Cerebellar cortex (tissue), 1 donor: ENCODE measurements around the gene UBL4A.

Source experiments
- DNase-seq: peaks from one replicate; pipeline ENCODE4 v3.0.0-alpha.2; 2015; ENCODE audit warnings: low spot score

The UBL4A gene

GRCh38 chrX:154481911-154482601, 4.4 kb downstream of the UBL4A start:
- DNase-seq: no peak

DNA sequence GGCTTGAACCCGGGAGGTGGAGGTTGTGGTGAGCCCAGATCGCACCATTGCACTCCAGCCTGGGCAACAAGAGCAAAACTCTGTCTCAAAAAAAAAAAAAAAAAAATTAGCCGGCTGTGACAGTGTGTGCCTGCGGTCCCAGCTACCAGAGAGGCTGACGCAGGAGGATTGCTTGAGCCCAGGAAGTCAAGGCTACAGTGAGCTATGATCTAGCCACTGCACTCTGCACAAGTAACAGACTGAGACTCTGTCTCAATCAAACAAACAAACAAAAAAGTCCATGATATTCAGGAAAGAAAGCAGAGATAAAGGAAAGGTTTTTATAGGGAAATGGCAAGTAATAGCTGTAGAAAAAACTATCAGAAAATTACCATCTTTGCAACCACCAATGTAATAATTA, 5.2 kb downstream of the UBL4A start:
- DNase-seq: no peak

GRCh38 chrX:154478728-154479622, 7.4 kb downstream of the UBL4A start, which contains the start of gene LAGE3:
TSS of gene LAGE3 (minus strand) at chrX:154479281. CDS start at chrX:154478915, 366 bp downstream.
- DNase-seq: peak; percentile 85

DNA sequence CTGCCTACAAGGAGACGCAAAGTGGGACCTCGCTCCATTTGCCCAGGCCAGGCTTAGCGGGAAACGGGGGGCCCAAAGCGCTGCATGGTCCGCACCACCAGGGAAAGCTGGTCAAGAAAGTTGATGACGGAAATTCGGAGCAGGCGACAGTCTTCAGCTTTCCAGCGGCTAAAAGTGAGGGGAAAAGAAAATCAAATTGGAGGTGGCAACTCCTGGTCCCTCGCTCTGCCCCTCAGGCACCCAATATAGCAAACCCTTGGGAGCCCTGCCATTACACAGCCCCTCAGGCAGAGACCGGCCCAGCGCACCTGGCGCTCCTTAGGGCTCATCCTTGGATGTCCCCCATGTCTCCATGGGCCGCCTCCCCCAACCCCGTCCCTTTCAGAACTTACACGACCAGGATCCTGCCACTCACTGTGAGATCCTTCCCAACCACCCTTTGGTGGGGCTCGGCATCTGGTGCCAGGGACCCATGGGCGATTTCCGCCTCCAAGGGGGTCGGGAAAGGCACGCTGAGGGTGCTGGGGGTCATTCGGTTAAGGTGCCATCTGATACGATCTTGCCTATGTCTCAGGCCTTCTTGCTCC, 8.4 kb downstream of the UBL4A start:
- no peak for DNase-seq

DNA sequence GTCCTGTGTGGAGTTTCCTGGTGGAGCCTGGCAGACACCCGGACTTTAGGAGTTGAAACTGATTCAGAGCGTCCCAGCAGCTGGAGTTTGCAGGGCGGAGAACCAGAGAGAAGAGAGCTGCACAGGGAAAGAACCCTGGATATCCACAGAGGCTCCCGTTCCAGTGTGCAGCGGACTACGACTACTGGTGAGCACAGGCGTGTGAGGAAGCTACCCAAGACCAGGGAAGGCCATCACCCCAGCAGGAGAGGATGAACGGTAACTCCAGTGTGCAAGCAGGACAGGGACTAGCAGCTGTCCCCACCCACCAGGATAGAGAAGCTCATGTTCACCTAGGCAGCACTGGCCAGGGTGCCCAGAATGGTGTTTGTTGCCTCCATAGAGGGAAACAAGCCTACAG, 9.6 kb downstream of the UBL4A start:
- no peak for DNase-seq

DNA sequence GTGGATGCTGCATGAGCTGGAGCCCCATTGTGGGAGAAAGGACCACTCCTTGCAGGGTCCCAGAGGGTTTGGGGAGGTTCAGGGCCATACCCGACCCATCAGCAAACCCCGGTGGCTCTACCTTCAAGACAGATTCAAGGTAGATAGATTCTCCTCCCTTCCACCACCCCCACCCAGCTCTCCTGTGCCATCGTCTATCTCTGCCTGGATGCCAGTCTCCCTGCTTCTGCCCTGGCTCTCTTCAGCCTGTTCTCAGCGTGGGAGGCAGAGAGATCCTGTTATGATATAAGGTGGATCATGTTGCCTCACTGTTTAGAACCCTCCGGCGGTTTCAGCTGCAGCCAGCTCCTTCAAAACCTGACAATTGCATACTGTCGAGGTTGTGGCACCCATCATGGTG, 12.7 kb downstream of the UBL4A start:
- DNase-seq: no peak

- DNase-seq: no peak
Observed at GRCh38 chrX:154472685-154473632, 13.5 kb downstream of the UBL4A start.

DNA sequence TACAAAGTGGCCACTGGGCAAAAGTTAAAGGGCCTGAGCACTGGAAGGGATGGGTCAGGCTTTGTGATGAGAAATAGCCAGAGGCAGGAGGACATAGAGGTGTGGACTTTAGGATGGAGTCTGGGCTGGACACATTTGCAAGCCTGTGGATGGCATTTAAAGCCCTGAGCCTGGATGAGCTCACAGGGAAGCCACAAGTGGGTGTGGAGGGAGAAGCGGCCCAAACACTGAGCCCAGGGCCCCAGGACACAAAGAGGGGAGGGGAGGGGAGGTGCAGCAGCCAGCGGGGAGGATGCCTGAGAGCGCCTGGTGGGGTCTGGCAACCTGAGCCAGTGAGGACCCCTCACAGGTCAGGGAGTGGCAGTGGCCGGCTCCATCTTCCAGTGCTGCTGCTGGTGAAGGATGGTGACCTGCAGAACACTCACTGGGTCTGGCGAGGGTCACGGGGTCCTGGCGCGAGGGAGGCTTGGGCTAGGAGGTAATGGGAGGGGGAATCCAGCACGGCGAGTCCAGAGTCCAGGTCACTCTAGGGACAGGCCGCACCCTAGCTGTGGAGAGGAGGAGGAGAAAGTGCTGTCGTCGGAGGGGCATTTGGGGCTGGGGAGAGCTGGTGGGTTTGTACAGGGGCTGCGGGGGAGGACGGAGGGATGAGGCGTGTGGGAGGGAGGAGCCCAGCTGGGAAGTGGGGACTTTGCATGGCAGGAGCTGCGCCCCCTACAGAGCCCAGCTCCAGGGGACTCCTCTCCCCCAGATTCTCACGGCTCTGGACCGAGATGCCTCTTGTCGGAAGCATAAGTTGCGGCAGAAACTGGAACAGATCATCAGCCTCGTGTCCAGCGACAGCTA, 14.4 kb downstream of the UBL4A start:
- no peak for DNase-seq

DNA sequence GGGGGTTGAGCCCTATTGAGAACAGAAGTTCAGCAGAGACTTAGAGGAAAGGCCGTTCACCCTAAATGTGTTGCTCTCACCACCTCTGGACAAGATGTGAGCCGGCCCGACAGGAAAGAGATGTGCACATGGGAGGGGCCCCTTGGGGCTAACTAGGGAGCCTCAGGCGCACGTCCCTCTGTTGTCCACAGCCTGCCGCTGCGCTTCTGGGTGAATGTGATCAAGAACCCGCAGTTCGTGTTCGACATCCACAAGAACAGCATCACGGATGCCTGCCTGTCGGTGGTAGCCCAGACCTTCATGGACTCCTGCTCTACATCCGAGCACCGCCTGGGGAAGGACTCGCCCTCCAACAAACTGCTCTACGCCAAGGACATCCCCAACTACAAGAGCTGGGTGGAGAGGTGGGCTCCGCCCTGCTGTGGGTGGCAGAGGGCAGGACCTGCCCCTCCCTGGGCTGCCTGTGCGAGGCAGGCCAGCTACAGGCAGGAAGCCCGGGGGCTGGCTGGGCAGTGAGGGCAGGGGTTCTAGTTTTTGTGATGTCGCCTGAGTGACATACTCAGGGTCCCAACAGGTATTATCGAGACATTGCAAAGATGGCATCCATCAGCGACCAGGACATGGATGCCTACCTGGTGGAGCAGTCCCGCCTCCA, 15.4 kb downstream of the UBL4A start:
- DNase-seq: no peak

DNA sequence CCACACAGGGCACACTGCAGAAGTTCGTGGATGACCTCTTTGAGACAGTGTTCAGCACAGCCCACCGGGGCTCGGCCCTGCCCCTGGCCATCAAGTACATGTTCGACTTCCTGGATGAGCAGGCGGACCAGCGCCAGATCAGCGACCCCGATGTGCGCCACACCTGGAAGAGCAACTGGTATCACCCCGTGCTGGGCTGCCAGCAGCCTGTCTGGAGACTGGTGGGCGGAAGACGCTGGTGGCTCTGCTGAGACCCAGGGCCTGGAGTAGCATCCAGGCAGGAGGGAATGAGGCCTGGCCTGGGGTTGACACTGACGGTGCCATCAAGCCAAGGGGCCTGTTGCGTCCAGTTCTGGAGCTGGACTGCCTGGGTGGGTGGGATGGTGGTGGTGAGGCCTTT, 16.0 kb downstream of the UBL4A start:
- DNase-seq: no peak

- DNase-seq: no peak
Observed at GRCh38 chrX:154469880-154470279, 16.5 kb downstream of the UBL4A start.

DNA sequence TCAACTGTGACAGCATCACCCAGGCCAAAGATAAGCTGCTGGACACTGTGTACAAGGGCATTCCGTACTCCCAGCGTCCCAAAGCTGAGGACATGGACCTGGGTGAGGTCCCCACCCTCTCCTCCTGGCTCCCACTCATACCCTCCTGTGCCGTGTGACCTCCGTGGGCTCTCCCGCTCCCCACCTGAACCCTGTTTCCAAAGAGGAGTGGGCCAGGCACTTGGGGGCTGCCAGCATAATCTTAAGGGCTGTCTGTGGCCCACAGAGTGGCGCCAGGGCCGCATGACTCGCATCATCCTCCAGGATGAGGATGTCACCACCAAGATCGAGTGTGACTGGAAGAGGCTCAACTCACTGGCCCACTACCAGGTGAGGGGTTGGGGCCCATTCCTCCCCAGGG, 17.3 kb downstream of the UBL4A start:
- DNase-seq: no peak

DNA sequence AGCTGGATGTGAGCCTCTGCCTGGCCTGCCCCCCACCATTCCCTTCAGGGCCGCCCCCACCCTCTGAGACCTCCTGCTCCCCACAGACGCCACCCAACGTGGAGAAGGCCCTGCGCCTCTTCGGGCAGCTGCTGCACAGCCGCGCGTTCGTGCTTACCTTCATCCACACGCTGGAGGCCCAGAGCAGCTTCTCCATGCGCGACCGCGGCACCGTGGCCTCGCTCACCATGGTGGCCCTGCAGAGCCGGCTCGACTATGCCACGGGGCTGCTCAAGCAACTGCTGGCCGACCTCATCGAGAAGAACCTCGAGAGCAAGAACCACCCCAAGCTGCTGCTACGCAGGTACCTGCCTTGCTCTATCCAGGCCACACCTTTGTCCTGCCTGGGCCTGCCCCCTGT, 18.2 kb downstream of the UBL4A start:
- no peak for DNase-seq

DNA sequence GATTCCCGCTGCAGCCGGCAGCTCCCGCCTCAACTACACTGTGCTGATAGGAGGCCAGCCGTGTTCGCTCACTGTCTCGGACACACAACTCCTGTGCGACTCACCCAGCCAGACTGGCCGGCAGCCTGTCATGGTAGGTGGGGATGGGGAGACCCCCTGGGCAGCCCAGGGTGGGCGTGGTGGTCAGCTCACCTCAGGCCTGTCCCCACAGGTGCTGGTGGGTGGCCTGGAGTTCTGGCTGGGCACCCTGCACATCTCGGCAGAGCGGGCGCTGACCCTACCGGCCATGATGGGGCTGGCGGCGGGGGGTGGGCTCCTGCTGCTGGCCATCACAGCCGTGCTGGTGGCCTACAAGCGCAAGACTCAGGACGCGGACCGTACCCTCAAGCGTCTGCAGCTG, 18.9 kb downstream of the UBL4A start:
- no peak for DNase-seq

GRCh38 chrX:154466907-154467306, 19.5 kb downstream of the UBL4A start:
- DNase-seq: no peak

DNA sequence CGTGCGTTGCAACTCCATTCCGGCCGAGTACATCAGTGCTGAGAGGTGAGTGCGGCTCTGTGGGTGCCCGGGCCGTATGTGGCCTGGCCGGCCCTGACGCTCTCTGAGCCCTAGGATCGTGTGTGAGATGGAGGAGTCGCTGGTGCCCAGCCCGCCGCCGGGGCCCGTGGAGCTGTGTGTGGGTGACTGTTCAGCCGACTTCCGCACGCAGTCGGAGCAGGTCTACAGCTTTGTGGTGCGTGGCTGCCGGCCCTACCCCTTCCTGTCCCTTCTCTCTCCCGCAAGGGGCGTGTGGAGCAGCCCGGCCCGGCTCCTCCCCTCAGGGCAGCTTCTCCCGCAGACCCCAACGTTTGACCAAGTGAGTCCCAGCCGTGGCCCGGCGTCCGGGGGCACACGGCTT, 20.4 kb downstream of the UBL4A start:
- no peak for DNase-seq

DNA sequence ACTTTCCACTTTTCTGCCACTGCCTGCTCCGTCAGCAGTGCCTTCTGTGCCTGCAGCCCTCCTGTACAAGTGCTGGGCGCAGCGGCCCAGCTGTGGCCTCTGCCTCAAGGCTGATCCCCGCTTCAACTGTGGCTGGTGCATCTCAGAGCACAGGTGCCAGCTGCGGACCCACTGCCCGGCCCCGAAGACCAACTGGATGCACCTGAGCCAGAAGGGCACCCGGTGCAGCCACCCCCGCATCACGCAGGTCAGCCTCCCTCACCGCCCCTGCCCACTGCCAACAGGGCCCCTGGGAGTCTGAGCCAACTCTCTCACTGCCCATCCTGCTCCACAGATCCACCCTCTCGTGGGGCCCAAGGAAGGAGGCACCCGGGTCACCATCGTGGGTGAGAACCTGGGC, 20.8 kb downstream of the UBL4A start:
- no peak for DNase-seq

DNA sequence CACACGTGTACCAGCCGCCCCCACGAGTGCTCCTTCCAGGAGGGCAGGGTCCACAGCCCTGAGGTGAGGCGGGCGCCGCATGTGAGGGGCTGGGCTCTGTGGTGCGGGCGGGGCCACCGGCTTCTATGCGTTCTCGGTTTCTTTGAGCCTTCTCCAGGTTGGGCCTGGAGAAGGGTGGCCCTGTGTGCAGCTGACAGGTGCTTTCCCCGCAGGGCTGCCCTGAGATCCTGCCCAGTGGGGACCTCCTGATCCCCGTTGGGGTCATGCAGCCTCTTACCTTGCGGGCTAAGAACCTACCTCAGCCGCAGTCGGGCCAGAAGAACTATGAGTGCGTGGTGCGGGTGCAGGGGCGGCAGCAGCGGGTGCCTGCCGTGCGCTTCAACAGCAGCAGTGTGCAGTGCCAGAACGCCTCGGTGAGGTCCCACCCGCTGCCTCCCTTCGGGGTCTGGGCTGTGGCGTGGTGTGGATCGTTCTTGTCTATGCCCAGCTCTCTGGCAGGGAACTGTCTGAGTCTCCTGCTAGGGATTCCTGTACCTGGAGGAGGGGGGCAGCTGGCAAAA, 21.5 kb downstream of the UBL4A start:
- DNase-seq: no peak

- DNase-seq: no peak
Observed at GRCh38 chrX:154463611-154464220, 22.7 kb downstream of the UBL4A start.

DNA sequence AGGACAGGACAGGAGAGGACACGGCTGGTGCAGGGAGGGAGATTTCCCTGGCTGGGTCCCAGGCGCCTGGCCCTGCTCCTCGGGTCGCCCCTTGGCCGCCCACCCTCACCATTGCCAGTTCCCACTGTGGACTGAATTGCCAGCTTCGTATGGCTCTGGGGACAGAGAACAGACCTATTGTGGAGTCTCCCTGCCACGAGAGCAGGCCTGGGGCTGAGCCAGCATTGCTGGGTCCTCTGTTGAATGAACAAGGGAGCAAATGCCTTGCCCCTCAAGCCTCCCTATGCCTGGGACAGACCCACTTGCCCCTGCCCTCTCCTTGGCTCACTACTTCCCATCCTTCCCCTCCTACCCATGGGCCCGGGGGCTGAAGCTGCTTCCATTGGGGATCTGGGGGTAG, 24.0 kb downstream of the UBL4A start:
- DNase-seq: no peak
